ENCODE results near the gene CIC. TPM values are rescaled to one million over a fixed set of nuclear protein-coding genes. Genes with fewer than 3 reads are reported as not detected.

The CIC gene
- total RNA-seq, 1 donor from 2014 or later, result 36.1 TPM

DNA sequence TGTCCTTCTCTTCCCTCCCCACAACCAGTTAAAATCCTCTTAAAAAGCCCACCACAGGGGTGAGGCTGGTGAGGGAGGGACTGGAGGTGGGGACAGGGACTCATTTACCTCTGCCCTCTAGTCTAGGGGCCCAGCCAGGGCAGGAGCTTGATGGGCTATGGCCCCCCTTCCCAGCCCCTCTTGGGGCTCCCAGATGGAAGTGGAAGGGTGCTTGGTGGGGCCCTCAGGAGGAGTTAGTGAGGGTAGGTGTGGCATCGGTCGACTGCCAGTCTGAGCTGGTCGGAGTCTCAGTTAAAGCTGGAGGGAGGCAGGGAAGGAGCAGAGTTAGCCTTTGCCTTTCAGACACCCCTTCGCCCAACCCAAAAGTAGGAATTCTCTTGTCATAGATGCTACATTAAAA lies 38.5 kb upstream of the CIC start:
- DNase-seq (ENCODE audit: extremely low spot score in 2 of 2), result no peak
- H3K36me3 ChIP-seq, result peaks cover 0 to 75% of the 10 kb centered on the region in 2 donors

DNA sequence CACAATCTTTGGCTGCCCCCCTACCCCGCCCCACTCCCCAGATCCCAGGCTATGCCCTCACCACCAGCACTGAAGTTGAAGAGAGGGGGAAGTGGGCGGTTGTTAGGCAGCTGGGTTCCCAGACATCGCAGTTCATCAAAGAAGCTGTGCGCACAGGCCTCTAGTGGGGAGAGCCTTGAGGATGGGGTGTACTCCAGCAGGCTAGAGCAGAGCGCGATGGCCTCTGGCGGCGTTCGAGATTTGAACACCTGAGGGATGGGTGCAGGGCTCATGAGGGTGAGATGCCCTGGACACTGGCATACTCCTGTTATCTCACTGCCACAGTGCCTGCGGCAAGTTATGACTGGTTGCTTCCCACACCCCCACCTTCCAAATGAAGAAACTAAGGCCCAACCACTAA lies 36.6 kb upstream of the CIC start:
- intact Hi-C loops (cut with DNase I), result no loop called here
- no peak overlapping the region for H3K4me3 ChIP-seq

More for the DNA sequence above, 38.5 kb upstream of the CIC start:
- H3K27me3 ChIP-seq, result no peaks in the 10 kb centered on the region
- no peak for TF ChIP-seq POLR2AphosphoS5 (IDR thresholded peaks at IDR 0.05; ENCODE audit: insufficient read depth in 1 of 2, low read depth in 1 of 2)
- TF ChIP-seq, protein P1, sequence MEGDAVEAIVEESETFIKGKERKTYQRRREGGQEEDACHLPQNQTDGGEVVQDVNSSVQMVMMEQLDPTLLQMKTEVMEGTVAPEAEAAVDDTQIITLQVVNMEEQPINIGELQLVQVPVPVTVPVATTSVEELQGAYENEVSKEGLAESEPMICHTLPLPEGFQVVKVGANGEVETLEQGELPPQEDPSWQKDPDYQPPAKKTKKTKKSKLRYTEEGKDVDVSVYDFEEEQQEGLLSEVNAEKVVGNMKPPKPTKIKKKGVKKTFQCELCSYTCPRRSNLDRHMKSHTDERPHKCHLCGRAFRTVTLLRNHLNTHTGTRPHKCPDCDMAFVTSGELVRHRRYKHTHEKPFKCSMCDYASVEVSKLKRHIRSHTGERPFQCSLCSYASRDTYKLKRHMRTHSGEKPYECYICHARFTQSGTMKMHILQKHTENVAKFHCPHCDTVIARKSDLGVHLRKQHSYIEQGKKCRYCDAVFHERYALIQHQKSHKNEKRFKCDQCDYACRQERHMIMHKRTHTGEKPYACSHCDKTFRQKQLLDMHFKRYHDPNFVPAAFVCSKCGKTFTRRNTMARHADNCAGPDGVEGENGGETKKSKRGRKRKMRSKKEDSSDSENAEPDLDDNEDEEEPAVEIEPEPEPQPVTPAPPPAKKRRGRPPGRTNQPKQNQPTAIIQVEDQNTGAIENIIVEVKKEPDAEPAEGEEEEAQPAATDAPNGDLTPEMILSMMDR (IDR thresholded peaks at IDR 0.05), result no peak
- no peak for TF ChIP-seq POLR2A (IDR thresholded peaks at IDR 0.05)
- no peaks in the 10 kb centered on the region for H3K4me1 ChIP-seq
- no peaks in the 10 kb centered on the region for H3K9me3 ChIP-seq
- H3K27ac ChIP-seq, result no peak overlapping the region
- intact Hi-C loops (cut with DNase I), result no loop called here
- H3K4me3 ChIP-seq, result no peak overlapping the region

DNA sequence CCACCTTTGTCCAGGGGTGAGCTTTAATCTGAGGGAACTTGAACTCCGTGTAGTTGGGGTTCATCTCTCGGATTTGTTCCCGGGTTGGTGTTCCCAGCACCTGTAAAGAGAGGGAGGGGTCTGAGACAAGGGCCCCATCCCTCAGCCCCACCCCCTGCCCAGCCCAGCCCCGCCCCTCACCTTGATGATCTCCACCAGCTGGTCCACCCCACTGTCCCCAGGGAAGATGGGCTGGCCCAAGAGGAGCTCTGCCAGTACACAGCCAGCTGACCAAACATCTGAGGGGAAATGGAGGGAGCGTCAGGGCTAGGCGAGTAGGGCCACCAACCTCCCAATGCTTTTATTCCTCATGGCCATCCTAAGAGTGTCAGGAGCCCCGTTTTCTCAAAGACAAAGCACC lies 35.9 kb upstream of the CIC start:
- intact Hi-C loops (cut with DNase I), result no loop called here
- DNase-seq (ENCODE audit: extremely low spot score in 2 of 2), result no peak
- Histone ChIP-seq H3K27me3 (no peaks in the 10 kb centered on the region), H3K9me3 (no peaks in the 10 kb centered on the region), H3K36me3 (peaks cover 5 to 77% of the 10 kb centered on the region in 2 donors), H3K27ac (no peak overlapping the region), H3K4me1 (no peaks in the 10 kb centered on the region), H3K4me3 (no peak overlapping the region)
- TF ChIP-seq POLR2A (IDR thresholded peaks at IDR 0.05) (no peak), POLR2AphosphoS5 (IDR thresholded peaks at IDR 0.05; ENCODE audit: insufficient read depth in 1 of 2, low read depth in 1 of 2) (no peak)
- TF ChIP-seq, protein P1 (IDR thresholded peaks at IDR 0.05), result no peak

More for the DNA sequence above, 36.6 kb upstream of the CIC start:
- Histone ChIP-seq H3K36me3 (peaks cover 5 to 77% of the 10 kb centered on the region in 2 donors), H3K9me3 (no peaks in the 10 kb centered on the region), H3K27me3 (no peaks in the 10 kb centered on the region), H3K27ac (no peak overlapping the region), H3K4me1 (no peaks in the 10 kb centered on the region)
- TF ChIP-seq POLR2AphosphoS5 (IDR thresholded peaks at IDR 0.05; ENCODE audit: insufficient read depth in 1 of 2, low read depth in 1 of 2), result no peak
- TF ChIP-seq POLR2A (IDR thresholded peaks at IDR 0.05), result no peak
- TF ChIP-seq, protein P1 (IDR thresholded peaks at IDR 0.05), result no peak
- DNase-seq (ENCODE audit: extremely low spot score in 2 of 2), result no peak

DNA sequence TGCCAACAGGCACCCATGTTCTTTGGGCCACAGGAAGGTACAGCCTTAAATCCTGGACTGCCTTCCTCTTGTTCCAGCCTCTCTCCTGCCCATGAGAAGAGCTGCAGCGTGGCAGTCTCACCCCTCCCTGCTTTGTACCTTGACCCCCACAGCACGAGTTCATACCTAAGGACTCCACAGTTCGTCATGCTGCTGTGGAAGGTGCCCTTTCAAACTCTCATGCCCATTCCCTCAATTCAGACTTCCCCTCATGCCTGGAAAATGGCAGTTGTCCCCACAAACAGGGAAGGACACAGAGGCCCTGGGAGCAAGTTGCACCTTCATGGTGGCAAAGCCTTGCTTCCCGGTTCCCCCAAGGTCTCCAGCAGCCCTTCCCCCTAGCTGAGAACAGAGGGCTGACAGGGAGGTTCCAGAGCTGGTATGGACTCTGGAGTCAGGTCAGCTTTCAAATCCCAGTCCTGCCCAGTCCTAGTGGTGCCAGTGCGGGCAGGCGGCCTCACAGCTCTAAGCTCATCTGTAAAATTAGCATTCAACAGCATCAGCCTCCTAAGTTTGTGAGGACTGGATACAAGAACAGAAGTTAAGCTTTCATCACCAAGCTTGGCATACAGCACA lies 35.3 kb upstream of the CIC start:
- H3K36me3 ChIP-seq, result peaks cover 5 to 75% of the 10 kb centered on the region in 2 donors
- TF ChIP-seq POLR2AphosphoS5 (IDR thresholded peaks at IDR 0.05; ENCODE audit: insufficient read depth in 1 of 2, low read depth in 1 of 2), result no peak
- TF ChIP-seq, protein P1 (IDR thresholded peaks at IDR 0.05), result no peak
- no peak for TF ChIP-seq POLR2A (IDR thresholded peaks at IDR 0.05)
- H3K27me3 ChIP-seq, result no peaks in the 10 kb centered on the region

DNA sequence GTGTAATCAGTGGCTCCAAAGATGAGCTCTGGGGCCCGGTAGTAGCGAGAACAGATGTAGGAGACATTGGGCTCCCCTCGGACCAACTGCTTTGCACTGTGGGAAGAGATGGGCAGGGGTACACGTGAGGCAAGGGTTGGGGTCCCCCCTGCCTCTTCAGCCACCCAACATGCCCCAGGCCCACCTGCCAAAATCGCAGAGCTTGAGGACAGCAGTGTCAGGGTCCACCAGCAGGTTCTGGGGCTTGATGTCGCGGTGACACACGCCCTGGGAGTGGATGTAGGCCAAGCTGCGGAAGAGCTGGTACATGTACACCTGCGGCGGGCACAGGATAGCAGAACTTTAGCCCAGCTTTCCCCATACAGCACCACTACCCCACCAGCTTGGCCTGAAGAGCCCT lies 34.7 kb upstream of the CIC start:
- Histone ChIP-seq H3K27me3 (no peaks in the 10 kb centered on the region), H3K36me3 (peaks cover 5 to 70% of the 10 kb centered on the region in 2 donors), H3K4me1 (peaks cover under 1% of the 10 kb centered on the region), H3K27ac (no peak overlapping the region), H3K9me3 (no peaks in the 10 kb centered on the region), H3K4me3 (no peak overlapping the region)
- TF ChIP-seq, protein P1 (IDR thresholded peaks at IDR 0.05), result no peak
- TF ChIP-seq POLR2A (IDR thresholded peaks at IDR 0.05) (no peak), POLR2AphosphoS5 (IDR thresholded peaks at IDR 0.05; ENCODE audit: insufficient read depth in 1 of 2, low read depth in 1 of 2) (no peak)
- DNase-seq (ENCODE audit: extremely low spot score in 2 of 2), result no peak
- intact Hi-C loops (cut with DNase I), result no loop called here

More for the DNA sequence above, 35.3 kb upstream of the CIC start:
- DNase-seq (ENCODE audit: extremely low spot score in 2 of 2), result no peak
- intact Hi-C loops (cut with DNase I), result no loop called here
- no peaks in the 10 kb centered on the region for H3K9me3 ChIP-seq
- H3K4me1 ChIP-seq, result no peaks in the 10 kb centered on the region
- no peak overlapping the region for H3K27ac ChIP-seq
- H3K4me3 ChIP-seq, result no peak overlapping the region
